ENCODE data around the gene ORC5. TPM values are rescaled to one million over a fixed set of nuclear protein-coding genes. Genes with fewer than 3 reads are reported as not detected.

Gene ORC5
- total and polyA plus RNA-seq, 2 experiments from 2014 or later = 10.9 to 89.0 TPM

- peaks cover 2% of the 10 kb centered on the region for H3K27me3 Mint-ChIP-seq (ENCODE audit: insufficient read depth, low read depth, poor library complexity)
- H4K20me1 ChIP-seq (replicated peaks; ENCODE audit: insufficient read depth) = no peaks in the 10 kb centered on the region
- no peaks in the 10 kb centered on the region for H3K9me2 ChIP-seq (ENCODE audit: insufficient read depth)
- no peak overlapping the region for H2AFZ ChIP-seq
- no peaks in the 10 kb centered on the region for H3K79me2 ChIP-seq (replicated peaks; ENCODE audit: insufficient read depth)
- H3K4me3 ChIP-seq = no peak overlapping the region
- no peak overlapping the region for H3K4me2 ChIP-seq
- no peak overlapping the region for H3K27ac ChIP-seq (ENCODE audit: low read depth)
- no peaks in the 10 kb centered on the region for H3K36me3 ChIP-seq (ENCODE audit: insufficient read depth)
- H3K4me1 ChIP-seq (ENCODE audit: insufficient read depth) = no peaks in the 10 kb centered on the region
- no peaks in the 10 kb centered on the region for H3K36me3 Mint-ChIP-seq (ENCODE audit: low read depth)
- no peak for TF ChIP-seq NANOG (IDR thresholded peaks at IDR 0.05; ENCODE audit: borderline replicate concordance)
- H3K27me3 ChIP-seq (ENCODE audit: insufficient read depth) = no peaks in the 10 kb centered on the region
- H3K27ac Mint-ChIP-seq = no peak overlapping the region
- no peak for ATAC-seq
- H3K9me3 Mint-ChIP-seq = peaks cover under 1% of the 10 kb centered on the region; the same call in 2 of the 3 replicates
- DNase-seq (ENCODE audit: low spot score) = no peak
- no peaks in the 10 kb centered on the region for H3F3A ChIP-seq (replicated peaks; ENCODE audit: low read depth)
- no peaks in the 10 kb centered on the region for H3K4me1 Mint-ChIP-seq
- no peak overlapping the region for H3K4me3 Mint-ChIP-seq
These were observed 17.6 kb upstream of the ORC5 start for GRCh38 chr7:104225451-104225850.

- no peak overlapping the region for H3K4me3 Mint-ChIP-seq
- Histone ChIP-seq H2AFZ (no peak overlapping the region), H4K20me1 (replicated peaks; ENCODE audit: insufficient read depth) (no peaks in the 10 kb centered on the region), H3K9me2 (ENCODE audit: insufficient read depth) (no peaks in the 10 kb centered on the region), H3K36me3 (ENCODE audit: insufficient read depth) (no peaks in the 10 kb centered on the region), H3K79me2 (replicated peaks; ENCODE audit: insufficient read depth) (no peaks in the 10 kb centered on the region), H3K27me3 (ENCODE audit: insufficient read depth) (no peaks in the 10 kb centered on the region), H3K4me2 (no peak overlapping the region), H3K27ac (ENCODE audit: low read depth) (no peak overlapping the region), H3K4me3 (no peak overlapping the region), H3F3A (replicated peaks; ENCODE audit: low read depth) (no peaks in the 10 kb centered on the region), H3K4me1 (ENCODE audit: insufficient read depth) (no peaks in the 10 kb centered on the region)
- no peak for DNase-seq (ENCODE audit: low spot score)
- H3K27ac Mint-ChIP-seq = no peak overlapping the region
- H3K27me3 Mint-ChIP-seq (ENCODE audit: insufficient read depth, low read depth, poor library complexity) = no peaks in the 10 kb centered on the region
- H3K36me3 Mint-ChIP-seq (ENCODE audit: low read depth) = no peaks in the 10 kb centered on the region
- TF ChIP-seq JUNB (IDR thresholded peaks at IDR 0.05; ENCODE audit: unreplicated experiment) (no peak), ZNF114 (CRISPR knock-in tag; IDR thresholded peaks at IDR 0.05) (no peak), REST (IDR thresholded peaks at IDR 0.05; ENCODE audit: unreplicated experiment) (no peak), STAT1 (IDR thresholded peaks at IDR 0.05; ENCODE audit: unreplicated experiment) (no peak)
- no peaks in the 10 kb centered on the region for H3K4me1 Mint-ChIP-seq
- ATAC-seq = no peak
- H3K9me3 Mint-ChIP-seq = peaks cover 14% of the 10 kb centered on the region
These were observed 9.8 kb upstream of the ORC5 start for GRCh38 chr7:104217620-104218019.

GRCh38 chr7:104209063-104209462 lies 1.2 kb upstream of the ORC5 start:
- Histone ChIP-seq H3K27me3 (ENCODE audit: insufficient read depth) (no peaks in the 10 kb centered on the region), H3K27ac (ENCODE audit: low read depth) (no peak overlapping the region), H4K20me1 (replicated peaks; ENCODE audit: insufficient read depth) (no peaks in the 10 kb centered on the region), H3K9me2 (ENCODE audit: insufficient read depth) (0 out of 2 replicates have a peak, but pooled peaks cover 4% of the 10 kb centered on the region), H3K36me3 (ENCODE audit: insufficient read depth) (peaks cover 4% of the 10 kb centered on the region; the same call in 1 of the 2 replicates), H3K4me2 (no peak overlapping the region), H3F3A (replicated peaks; ENCODE audit: low read depth) (no peaks in the 10 kb centered on the region), H3K4me1 (ENCODE audit: insufficient read depth) (peaks cover 8% of the 10 kb centered on the region; the same call in 1 of the 2 replicates), H3K79me2 (replicated peaks; ENCODE audit: insufficient read depth) (peaks cover 36% of the 10 kb centered on the region), H3K4me3 (no peak overlapping the region), H2AFZ (no peak overlapping the region)
- Mint-ChIP-seq H3K27ac (no peak overlapping the region), H3K4me3 (0 out of 3 replicates have a peak overlapping the region, but pooled peaks have one; percentile 96), H3K9me3 (peaks cover 47% of the 10 kb centered on the region), H3K36me3 (ENCODE audit: low read depth) (peaks cover 16% of the 10 kb centered on the region), H3K4me1 (peaks cover 14% of the 10 kb centered on the region; the same call in 2 of the 3 replicates), H3K27me3 (ENCODE audit: insufficient read depth, low read depth, poor library complexity) (no peaks in the 10 kb centered on the region)
- no peak for DNase-seq (ENCODE audit: low spot score)
- no peak for ATAC-seq
- TF ChIP-seq ZNF331 (CRISPR knock-in tag; IDR thresholded peaks at IDR 0.05; ENCODE audit: low read depth) (no peak), STAT1 (IDR thresholded peaks at IDR 0.05; ENCODE audit: unreplicated experiment) (no peak), ZNF462 (CRISPR knock-in tag; IDR thresholded peaks at IDR 0.05) (no peak), EZH2phosphoT487 (IDR thresholded peaks at IDR 0.05; ENCODE audit: unreplicated experiment) (no peak), ZNF114 (CRISPR knock-in tag; IDR thresholded peaks at IDR 0.05) (no peak)
